ENCODE measurements around the gene ANKS3. TPM values are rescaled to one million over a fixed set of nuclear protein-coding genes. Genes with fewer than 3 reads are reported as not detected.

The ANKS3 gene
- total and polyA plus RNA-seq, 12 donors, result 5.1 to 33.7 (median 8.3) TPM

DNA sequence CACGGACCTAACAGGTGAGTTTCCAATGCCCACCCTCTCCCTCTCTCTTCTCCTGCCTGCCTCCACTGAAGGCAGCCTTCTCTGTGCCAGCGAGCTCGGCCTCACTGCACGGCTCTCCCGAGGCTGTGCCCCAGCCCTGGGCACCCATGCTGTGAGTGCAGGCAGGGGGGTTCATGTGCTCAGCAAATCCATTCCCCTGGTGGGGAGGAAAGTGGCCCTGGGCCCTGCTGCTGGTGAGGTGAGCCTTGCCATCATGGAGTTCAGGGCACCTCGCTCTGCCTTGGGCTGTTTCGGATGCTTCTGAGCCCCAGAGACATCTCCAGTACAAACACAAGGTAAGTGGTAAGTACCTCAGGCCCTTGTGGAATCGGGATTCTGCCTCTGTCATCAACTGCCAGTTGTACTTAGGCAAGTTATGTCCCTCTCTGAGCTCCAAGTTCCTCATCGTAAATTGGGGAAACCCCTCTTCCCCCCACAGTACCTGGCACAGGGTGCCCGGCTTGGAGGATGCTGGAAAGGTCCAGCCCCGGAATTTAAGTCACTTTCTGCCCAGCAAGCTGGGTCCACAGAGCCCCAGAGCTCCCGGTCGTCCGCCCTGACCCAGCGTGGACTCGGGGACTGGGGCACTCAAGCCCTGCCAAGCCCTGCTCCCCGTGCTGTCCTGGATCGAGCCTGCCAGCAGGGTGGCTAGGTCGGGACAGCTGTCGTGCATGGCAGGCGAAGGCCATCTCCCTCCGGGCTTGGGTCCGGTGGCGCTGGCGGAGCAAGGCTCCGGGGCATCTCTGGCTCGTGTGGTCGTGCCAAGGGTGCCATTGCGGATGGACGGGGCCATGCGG, 41.4 kb downstream of the ANKS3 start:
- H3K36me3 ChIP-seq, result peaks cover 0 to 62% (median 9%) of the 10 kb centered on the region in 9 donors
- DNase-seq, result no peak
- peak; percentile 1 to 27 (median 6) for ATAC-seq
- H3K27me3 ChIP-seq, result no peaks in the 10 kb centered on the region
- peaks cover 15 to 38% (median 26%) of the 10 kb centered on the region in 9 donors for H3K4me1 ChIP-seq
- intact Hi-C loops (cut with DNase I), result loop anchor here in 1 of 10 donors (5.0 kb wide), 1 partner anchor 265 kb away; the partner anchor contains the start of gene SEC14L5
- TF ChIP-seq, protein P1, sequence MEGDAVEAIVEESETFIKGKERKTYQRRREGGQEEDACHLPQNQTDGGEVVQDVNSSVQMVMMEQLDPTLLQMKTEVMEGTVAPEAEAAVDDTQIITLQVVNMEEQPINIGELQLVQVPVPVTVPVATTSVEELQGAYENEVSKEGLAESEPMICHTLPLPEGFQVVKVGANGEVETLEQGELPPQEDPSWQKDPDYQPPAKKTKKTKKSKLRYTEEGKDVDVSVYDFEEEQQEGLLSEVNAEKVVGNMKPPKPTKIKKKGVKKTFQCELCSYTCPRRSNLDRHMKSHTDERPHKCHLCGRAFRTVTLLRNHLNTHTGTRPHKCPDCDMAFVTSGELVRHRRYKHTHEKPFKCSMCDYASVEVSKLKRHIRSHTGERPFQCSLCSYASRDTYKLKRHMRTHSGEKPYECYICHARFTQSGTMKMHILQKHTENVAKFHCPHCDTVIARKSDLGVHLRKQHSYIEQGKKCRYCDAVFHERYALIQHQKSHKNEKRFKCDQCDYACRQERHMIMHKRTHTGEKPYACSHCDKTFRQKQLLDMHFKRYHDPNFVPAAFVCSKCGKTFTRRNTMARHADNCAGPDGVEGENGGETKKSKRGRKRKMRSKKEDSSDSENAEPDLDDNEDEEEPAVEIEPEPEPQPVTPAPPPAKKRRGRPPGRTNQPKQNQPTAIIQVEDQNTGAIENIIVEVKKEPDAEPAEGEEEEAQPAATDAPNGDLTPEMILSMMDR (IDR thresholded peaks at IDR 0.05), result no peak
- H3K9me3 ChIP-seq, result no peaks in the 10 kb centered on the region
- 21 to 23% methylated on average over 31 of the region's 31 CpGs for WGBS, 2 donors
- peak overlapping the region in 9 of 10 donors; percentile 64 to 96 (median 90) for H3K27ac ChIP-seq
- H3K4me3 ChIP-seq, result peak overlapping the region; percentile 78 to 100 (median 90)

DNA sequence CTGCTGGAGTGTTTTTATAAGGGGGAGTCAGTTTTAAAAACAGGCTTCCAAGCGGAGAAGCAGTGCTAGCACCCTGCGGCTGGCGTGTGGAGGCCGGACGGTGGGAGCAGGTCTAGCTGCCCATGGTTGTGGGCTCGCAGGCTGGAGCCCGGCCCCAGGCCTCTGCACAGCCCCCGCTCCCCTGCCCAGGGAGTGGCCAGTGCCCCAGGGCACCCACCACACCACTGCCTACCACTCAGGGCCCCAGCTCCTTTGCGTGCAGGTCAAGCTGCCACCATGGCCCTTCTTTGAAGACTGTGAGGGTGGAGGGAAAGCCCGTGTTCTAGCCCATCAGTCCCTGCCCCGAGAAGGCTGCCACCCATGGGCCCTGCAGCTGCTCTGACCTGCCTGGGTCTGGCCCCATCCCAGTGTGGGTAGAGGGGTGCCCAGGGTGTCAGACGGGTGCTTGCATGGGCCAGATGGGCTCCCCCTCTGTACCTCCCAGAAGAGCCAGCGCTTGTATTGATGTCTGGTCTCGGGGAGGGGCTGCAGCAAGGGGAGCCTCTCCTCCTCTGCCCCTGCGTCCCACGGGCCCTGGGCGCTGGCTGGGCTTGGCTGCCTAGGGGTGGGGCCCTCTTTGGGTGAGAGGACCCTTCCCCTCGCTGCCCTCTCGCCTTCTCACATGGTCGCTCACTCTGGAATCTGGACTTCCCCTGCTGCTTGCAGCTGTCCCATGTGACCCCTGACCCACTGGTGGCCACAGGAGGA, 42.2 kb downstream of the ANKS3 start:
- TF ChIP-seq, protein P1 (IDR thresholded peaks at IDR 0.05), result no peak
- no peaks in the 10 kb centered on the region for H3K9me3 ChIP-seq
- peak overlapping the region in 1 of 10 donors; percentile 74 for H3K27ac ChIP-seq
- ATAC-seq, result no peak
- peaks cover 13 to 38% (median 26%) of the 10 kb centered on the region in 9 donors for H3K4me1 ChIP-seq
- DNase-seq, result no peak
- peaks cover 0 to 59% (median 5%) of the 10 kb centered on the region in 9 donors for H3K36me3 ChIP-seq
- no peaks in the 10 kb centered on the region for H3K27me3 ChIP-seq
- H3K4me3 ChIP-seq, result no peak overlapping the region
- WGBS, 2 donors, result 80 to 85% methylated on average over 20 of the region's 20 CpGs
- intact Hi-C loops (cut with DNase I), result loop anchor here in 1 of 10 donors (5.0 kb wide), 1 partner anchor 265 kb away; the partner anchor contains the start of gene SEC14L5

DNA sequence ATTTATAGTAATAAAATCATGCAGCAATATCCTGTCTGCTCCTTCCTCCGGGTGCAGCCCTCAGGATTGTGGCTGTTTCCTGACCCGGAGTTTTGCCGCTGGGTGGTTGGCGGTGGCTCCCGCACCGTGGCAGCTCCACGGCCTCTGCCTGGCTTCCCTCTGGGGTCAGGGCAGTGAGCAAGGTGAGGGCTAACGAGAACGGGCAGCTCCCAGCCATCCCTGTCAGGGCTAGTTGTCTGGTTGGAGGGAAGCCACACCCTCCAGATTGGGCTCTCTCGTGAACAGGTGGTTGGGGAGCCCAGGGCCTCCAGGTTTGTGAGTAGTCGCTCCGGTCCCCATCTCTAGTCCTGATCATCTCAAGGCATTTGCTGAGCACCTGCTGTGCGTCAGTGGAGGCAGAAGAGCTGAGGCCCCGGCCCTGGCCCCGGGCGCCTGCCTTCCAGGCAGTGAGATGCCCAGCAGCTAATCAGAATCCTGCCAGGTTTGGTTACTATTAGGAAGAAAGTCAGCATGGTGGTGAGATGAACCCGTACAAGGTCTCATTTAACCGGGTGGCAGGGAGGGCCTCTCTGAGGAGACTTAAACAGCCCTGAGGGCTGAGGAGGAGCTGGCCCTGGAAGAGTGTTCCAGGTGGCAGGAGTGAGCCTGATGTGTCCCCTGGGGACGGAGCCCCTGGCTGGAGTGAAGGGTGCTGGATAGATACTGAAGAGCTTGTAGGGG, 43.0 kb downstream of the ANKS3 start:
- TF ChIP-seq, protein P1 (IDR thresholded peaks at IDR 0.05), result no peak
- Histone ChIP-seq H3K9me3 (no peaks in the 10 kb centered on the region), H3K36me3 (peaks cover 0 to 59% (median 7%) of the 10 kb centered on the region in 9 donors), H3K4me3 (no peak overlapping the region), H3K27me3 (no peaks in the 10 kb centered on the region), H3K27ac (no peak overlapping the region), H3K4me1 (peaks cover 8 to 38% (median 26%) of the 10 kb centered on the region in 9 donors)
- 69 to 73% methylated on average over 19 of the region's 19 CpGs for WGBS, 2 donors
- DNase-seq (no peak), ATAC-seq (no peak)
- intact Hi-C loops (cut with DNase I), result loop anchor here in 1 of 10 donors (5.0 kb wide), 1 partner anchor 266 kb away; the partner anchor contains the start of gene SEC14L5
